Mucosa of descending colon (tissue), 3 donors: ENCODE measurements around the gene ANGPTL1. TPM values are rescaled to one million over a fixed set of nuclear protein-coding genes. Genes with fewer than 3 reads are reported as not detected.

ENCODE experiments used
- ATAC-seq: fragments of 200-7000 bp; cut with Tn5 transposase; one replicate; pipeline ENCODE4 v1.9.1; 2020; ENCODE audit warnings: mild to moderate bottlenecking, moderate library complexity
- DNase-seq, 3 donors: peaks; one replicate each; pipeline ENCODE4 v3.0.0-alpha.2; 2020
- H3K36me3 ChIP-seq: fragments of 200-600 bp; one replicate; pipeline ENCODE4 v1.8.0; 2021; ENCODE audit warnings: low read depth, mild to moderate bottlenecking
- H3K4me1 ChIP-seq: fragments of 200-600 bp; one replicate; pipeline ENCODE4 v1.8.0; 2021; ENCODE audit warnings: low read depth, mild to moderate bottlenecking
- H3K4me3 ChIP-seq: fragments of 200-600 bp; one replicate; pipeline ENCODE4 v1.8.0; 2021; ENCODE audit warnings: mild to moderate bottlenecking
- H3K9me3 ChIP-seq: fragments of 200-600 bp; one replicate; pipeline ENCODE4 v1.8.0; 2021; ENCODE audit warnings: mild to moderate bottlenecking
- CTCF ChIP-seq: fragments of 200-600 bp; IDR thresholded peaks from one replicate; pipeline ENCODE4 v1.8.0; 2022; ENCODE audit warnings: antibody characterized with exemption, mild to moderate bottlenecking
- intact Hi-C, 2 donors: fragments of 100-400 bp; cut with DNase I in 1 of 2; cut with micrococcal nuclease in 1 of 2; formaldehyde crosslinking; loops; one replicate each; pipeline versions ENCODE4 v1.11.0 to v1.11.1; 2022; cut with DNase I, micrococcal nuclease
- total RNA-seq, 3 donors: library from RNA; stranded (reverse); fragmentation: NEBNext Ultra II Directional in 2 of 3; extraction: Animal tissue kit (Norgen Biotek cat#: 25700) in 2 of 3; gene quantifications; one replicate each; pipeline versions ENCODE4 v1.2.1 to v1.2.4, GENCODE V29; 2021 to 2023
- donor health status: DM: no; HTN: no; CAD: no; lungs with moderate emphysema.
- donor health status: DM: no; HTN: no; CAD: no.
- donor health status: DM: no; HTN: yes; CAD: no.

Gene ANGPTL1
- total RNA-seq, 3 donors from 2014 or later, result 2.8 to 98.1 (median 18.4) TPM

DNA sequence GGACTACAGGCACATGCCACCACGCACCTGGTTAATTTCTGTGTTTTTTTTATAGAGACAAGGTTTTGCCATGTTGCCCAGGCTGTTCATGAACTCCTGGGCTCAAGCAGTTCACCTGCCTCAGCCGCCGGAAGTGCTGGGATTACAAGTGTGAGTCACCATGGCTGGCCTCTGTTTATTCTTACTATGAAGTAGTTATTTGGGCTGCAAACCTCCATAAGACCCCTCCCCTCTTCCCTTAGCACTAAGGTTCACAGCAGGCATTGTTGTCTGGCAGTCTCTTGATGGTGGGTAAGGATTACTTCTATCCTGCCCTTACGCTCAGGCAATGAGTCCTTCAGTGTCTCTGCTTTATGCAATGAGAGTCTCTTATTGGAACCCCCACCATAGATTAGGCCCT, 51.8 kb downstream of the ANGPTL1 start:
- Histone ChIP-seq H3K36me3 (no peaks in the 10 kb centered on the region), H3K4me1 (no peaks in the 10 kb centered on the region), H3K4me3 (no peak overlapping the region), H3K9me3 (no peaks in the 10 kb centered on the region)
- DNase-seq, result no peak
- no peak for ATAC-seq
- TF ChIP-seq CTCF, result no peak
- intact Hi-C loops, result loop anchor here in 1 of 2 donors (10.0 kb wide), 1 partner anchor 186 kb away; no protein-coding TSS in a partner anchor

DNA sequence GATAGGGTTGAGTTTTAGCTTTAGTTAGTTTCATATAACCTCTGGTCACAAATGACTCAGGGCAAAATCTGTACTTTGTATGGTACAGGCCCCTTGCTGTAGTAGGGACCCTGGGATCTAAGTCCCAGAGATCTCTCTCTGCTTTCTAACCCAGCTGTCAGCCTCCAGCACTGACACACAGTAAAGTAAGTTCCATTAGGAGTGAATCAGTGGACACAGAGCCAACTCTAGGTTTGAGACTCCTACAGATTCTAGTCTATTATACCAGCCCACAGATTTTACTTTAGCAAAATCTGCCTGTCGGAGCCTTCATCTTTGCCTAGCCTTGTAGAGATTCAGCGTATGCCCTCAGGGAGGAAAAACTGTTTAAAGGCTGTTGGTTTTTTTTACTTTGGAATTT, 52.5 kb downstream of the ANGPTL1 start:
- Histone ChIP-seq H3K36me3 (no peaks in the 10 kb centered on the region), H3K4me1 (no peaks in the 10 kb centered on the region), H3K4me3 (no peak overlapping the region), H3K9me3 (no peaks in the 10 kb centered on the region)
- ATAC-seq (no peak), DNase-seq (no peak)
- intact Hi-C loops, result loop anchor here in 1 of 2 donors (10.0 kb wide), 1 partner anchor 186 kb away; no protein-coding TSS in a partner anchor
- TF ChIP-seq CTCF, result no peak

DNA sequence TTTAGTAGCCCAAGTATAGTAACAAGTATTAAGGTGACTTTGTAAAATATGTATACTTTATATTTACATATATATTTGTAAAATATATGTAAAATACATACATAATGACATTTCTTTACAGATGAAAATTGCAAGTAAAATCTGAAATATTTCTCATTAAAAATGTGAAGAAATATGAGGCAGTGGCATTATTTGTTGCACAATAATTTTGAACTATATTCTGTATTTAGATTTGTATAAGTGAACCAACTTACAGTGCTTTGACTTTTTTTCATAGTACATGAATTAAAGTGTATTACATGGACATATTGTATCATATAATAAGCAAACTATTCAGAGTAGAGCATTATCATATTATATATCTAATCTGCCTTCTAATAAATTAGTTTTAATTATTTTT, 60.3 kb downstream of the ANGPTL1 start:
- intact Hi-C loops, result loop anchor here in 1 of 2 donors (10.0 kb wide), 1 partner anchor 194 kb away; no protein-coding TSS in a partner anchor
- TF ChIP-seq CTCF, result no peak
- no peaks in the 10 kb centered on the region for H3K4me1 ChIP-seq
- H3K36me3 ChIP-seq, result no peaks in the 10 kb centered on the region
- no peaks in the 10 kb centered on the region for H3K9me3 ChIP-seq
- ATAC-seq (no peak), DNase-seq (no peak)
- H3K4me3 ChIP-seq, result no peak overlapping the region

GRCh38 chr1:178808529-178808928, 62.3 kb downstream of the ANGPTL1 start:
- intact Hi-C loops, result no loop called here
- Histone ChIP-seq H3K36me3 (no peaks in the 10 kb centered on the region), H3K9me3 (no peaks in the 10 kb centered on the region), H3K4me1 (no peaks in the 10 kb centered on the region), H3K4me3 (no peak overlapping the region)
- no peak for TF ChIP-seq CTCF
- no peak for DNase-seq
- no peak for ATAC-seq

GRCh38 chr1:178806665-178807300, 64.1 kb downstream of the ANGPTL1 start:
- DNase-seq, result no peak
- TF ChIP-seq CTCF, result no peak

More at GRCh38 chr1:178806665-178807300, 64.1 kb downstream of the ANGPTL1 start:
- intact Hi-C loops, result no loop called here
- Histone ChIP-seq H3K4me1 (no peaks in the 10 kb centered on the region), H3K36me3 (no peaks in the 10 kb centered on the region), H3K4me3 (no peak overlapping the region), H3K9me3 (no peaks in the 10 kb centered on the region)
- no peak for ATAC-seq
